ENCODE measurements around the gene FAM43A.

- no peak for TF ChIP-seq CTCF (IDR thresholded peaks at IDR 0.05; ENCODE audit: low read depth, low read length)
- no peak for TF ChIP-seq MYC (IDR thresholded peaks at IDR 0.05; ENCODE audit: low read depth, low read length)
- no peak for TF ChIP-seq POLR2A (IDR thresholded peaks at IDR 0.05; ENCODE audit: extremely low read depth, insufficient read length)
- no peak for TF ChIP-seq MAX (IDR thresholded peaks at IDR 0.05; ENCODE audit: low read depth, low read length)
These were observed 47.9 kb upstream of the FAM43A start for GRCh38 chr3:194637541-194638400.
